ENCODE measurements around the gene CAVIN3.

The CAVIN3 gene

GRCh38 chr11:6345366-6345765 lies 25.1 kb upstream of the CAVIN3 start:
- no peak for DNase-seq (ENCODE audit: low spot score)
- in situ Hi-C loops (cut with MboI; ENCODE audit: low pct_unique_long_range_greater_than_20kb, low sequenced_read_pairs, unreplicated experiment): loop anchor here (25.0 kb wide), 1 partner anchor 333 kb away; the partner anchor contains the start of gene OR56A4
- TF ChIP-seq CTCF (IDR thresholded peaks at IDR 0.05; ENCODE audit: extremely low read depth, insufficient read depth, missing control alignments): no peak

GRCh38 chr11:6336293-6336692 lies 16.0 kb upstream of the CAVIN3 start:
- no peak for TF ChIP-seq CTCF (IDR thresholded peaks at IDR 0.05; ENCODE audit: extremely low read depth, insufficient read depth, missing control alignments)
- DNase-seq (ENCODE audit: low spot score): no peak
- in situ Hi-C loops (cut with MboI; ENCODE audit: low pct_unique_long_range_greater_than_20kb, low sequenced_read_pairs, unreplicated experiment): loop anchor here (25.0 kb wide), 1 partner anchor 324 kb away; the partner anchor contains the start of gene OR56A4

- no peak for DNase-seq (ENCODE audit: low spot score)
- in situ Hi-C loops (cut with MboI; ENCODE audit: low pct_unique_long_range_greater_than_20kb, low sequenced_read_pairs, unreplicated experiment): loop anchor here (25.0 kb wide), 1 partner anchor 323 kb away; the partner anchor contains the start of gene OR56A4
- TF ChIP-seq CTCF (IDR thresholded peaks at IDR 0.05; ENCODE audit: extremely low read depth, insufficient read depth, missing control alignments): no peak
These were observed 14.5 kb upstream of the CAVIN3 start for GRCh38 chr11:6334806-6335205.

- DNase-seq (ENCODE audit: low spot score): no peak
- no peak for TF ChIP-seq CTCF (IDR thresholded peaks at IDR 0.05; ENCODE audit: extremely low read depth, insufficient read depth, missing control alignments)
- in situ Hi-C loops (cut with MboI; ENCODE audit: low pct_unique_long_range_greater_than_20kb, low sequenced_read_pairs, unreplicated experiment): loop anchor here (25.0 kb wide), 1 partner anchor 321 kb away; the partner anchor contains the start of gene OR56A4
These were observed 12.8 kb upstream of the CAVIN3 start for GRCh38 chr11:6333095-6333494.

- TF ChIP-seq CTCF (IDR thresholded peaks at IDR 0.05; ENCODE audit: extremely low read depth, insufficient read depth, missing control alignments): no peak
- in situ Hi-C loops (cut with MboI; ENCODE audit: low pct_unique_long_range_greater_than_20kb, low sequenced_read_pairs, unreplicated experiment): loop anchor here (25.0 kb wide), 1 partner anchor 320 kb away; the partner anchor contains the start of gene OR56A4
- DNase-seq (ENCODE audit: low spot score): no peak
These were observed 11.8 kb upstream of the CAVIN3 start for GRCh38 chr11:6332066-6332465.

- TF ChIP-seq CTCF (IDR thresholded peaks at IDR 0.05; ENCODE audit: extremely low read depth, insufficient read depth, missing control alignments): no peak
- in situ Hi-C loops (cut with MboI; ENCODE audit: low pct_unique_long_range_greater_than_20kb, low sequenced_read_pairs, unreplicated experiment): loop anchor here (25.0 kb wide), 1 partner anchor 316 kb away; the partner anchor contains the start of gene OR56A4
- no peak for DNase-seq (ENCODE audit: low spot score)
These were observed 8.0 kb upstream of the CAVIN3 start for GRCh38 chr11:6328321-6328720.
